MCF 10A (cell line): ENCODE data around the gene PDXDC1. TPM values are rescaled to one million over a fixed set of nuclear protein-coding genes. Genes with fewer than 3 reads are reported as not detected.
"Not testable (repeated sequence)": the region's sequence is repeated elsewhere in the genome, so short reads cannot be mapped to it uniquely, and the experiment has no call there.

ENCODE experiments used
- BruUV-seq: library from RNA; stranded (reverse); fragments of 400-500 nt; replicated peaks from 2 replicates; lab custom pipeline; 2021; lab: Mats Ljungman, UMichigan
- CTCF ChIA-PET: fragments of 300-600 bp; sonication (Branson Sonifier 250); formaldehyde crosslinking; extraction: SDS; loops from one replicate; lab custom pipeline; 2021; ENCODE audit warnings: antibody characterized with exemption, inconsistent platforms; lab: Yijun Ruan, JAX
- POLR2A ChIA-PET: fragments of 300-600, 350-650 bp; sonication (Branson Sonifier 250); formaldehyde crosslinking; extraction: SDS; loops from one replicate; lab custom pipeline; 2020; ENCODE audit warnings: antibody characterized with exemption, inconsistent platforms; lab: Yijun Ruan, JAX
- DNase-seq: peaks from one replicate; pipeline ENCODE4 v3.0.0-alpha.2; 2018; ENCODE audit not compliant: unreplicated experiment
- H3K27ac Mint-ChIP-seq: one replicate; pipeline ENCODE4 v1.8.0; 2022; ENCODE audit warnings: mild to moderate bottlenecking, low read depth, mixed read lengths; ENCODE audit not compliant: unreplicated experiment
- H3K27me3 Mint-ChIP-seq: one replicate; pipeline ENCODE4 v1.8.0; 2022; ENCODE audit warnings: mixed read lengths; ENCODE audit not compliant: insufficient read depth, unreplicated experiment
- H3K36me3 Mint-ChIP-seq: one replicate; pipeline ENCODE4 v1.8.0; 2022; ENCODE audit warnings: mild to moderate bottlenecking, moderate library complexity, mixed read lengths; ENCODE audit not compliant: insufficient read depth, unreplicated experiment
- H3K4me1 Mint-ChIP-seq: one replicate; pipeline ENCODE4 v1.8.0; 2022; ENCODE audit warnings: mixed read lengths; ENCODE audit not compliant: insufficient read depth, unreplicated experiment
- H3K4me3 Mint-ChIP-seq: one replicate; pipeline ENCODE4 v1.8.0; 2022; ENCODE audit warnings: mild to moderate bottlenecking, moderate library complexity, mixed read lengths; ENCODE audit not compliant: unreplicated experiment
- H3K9me3 Mint-ChIP-seq: one replicate; pipeline ENCODE4 v1.8.0; 2022; ENCODE audit warnings: mixed read lengths; ENCODE audit not compliant: unreplicated experiment
- intact Hi-C: fragments of 100-400 bp; cut with micrococcal nuclease; formaldehyde crosslinking; loops from 2 replicates; pipeline ENCODE4 v1.14.1; 2022
- total RNA-seq: library from RNA; stranded (reverse); gene quantifications from 2 replicates; pipeline ENCODE4 v1.2.3, GENCODE V29; 2022
- TF ChIP-seq, protein P1 (sequence below): fragments of 200-600 bp; IDR thresholded peaks from one replicate; pipeline ENCODE4 v1.8.0; 2022; ENCODE audit warnings: antibody characterized with exemption, mild to moderate bottlenecking; ENCODE audit not compliant: unreplicated experiment

The PDXDC1 gene
- total RNA-seq, 1 experiment from 2014 or later: 70.7 TPM

- CTCF ChIA-PET: interaction anchor here (1.2 to 3.2 kb wide), 2 partner anchors 10 to 31 kb away, joined by 4 to 24 read pairs; no protein-coding TSS in a partner anchor
- intact Hi-C loops, DNase-seq, POLR2A ChIA-PET, H3K27ac Mint-ChIP-seq, H3K27me3 Mint-ChIP-seq, H3K9me3 Mint-ChIP-seq, H3K4me3 Mint-ChIP-seq, BruUV-seq, H3K4me1 Mint-ChIP-seq: not testable (repeated sequence)
- H3K36me3 Mint-ChIP-seq: peaks cover 75% of the 10 kb centered on the region
These were observed 96.2 kb downstream of the PDXDC1 start for GRCh38 chr16:15071013-15071412.

DNA sequence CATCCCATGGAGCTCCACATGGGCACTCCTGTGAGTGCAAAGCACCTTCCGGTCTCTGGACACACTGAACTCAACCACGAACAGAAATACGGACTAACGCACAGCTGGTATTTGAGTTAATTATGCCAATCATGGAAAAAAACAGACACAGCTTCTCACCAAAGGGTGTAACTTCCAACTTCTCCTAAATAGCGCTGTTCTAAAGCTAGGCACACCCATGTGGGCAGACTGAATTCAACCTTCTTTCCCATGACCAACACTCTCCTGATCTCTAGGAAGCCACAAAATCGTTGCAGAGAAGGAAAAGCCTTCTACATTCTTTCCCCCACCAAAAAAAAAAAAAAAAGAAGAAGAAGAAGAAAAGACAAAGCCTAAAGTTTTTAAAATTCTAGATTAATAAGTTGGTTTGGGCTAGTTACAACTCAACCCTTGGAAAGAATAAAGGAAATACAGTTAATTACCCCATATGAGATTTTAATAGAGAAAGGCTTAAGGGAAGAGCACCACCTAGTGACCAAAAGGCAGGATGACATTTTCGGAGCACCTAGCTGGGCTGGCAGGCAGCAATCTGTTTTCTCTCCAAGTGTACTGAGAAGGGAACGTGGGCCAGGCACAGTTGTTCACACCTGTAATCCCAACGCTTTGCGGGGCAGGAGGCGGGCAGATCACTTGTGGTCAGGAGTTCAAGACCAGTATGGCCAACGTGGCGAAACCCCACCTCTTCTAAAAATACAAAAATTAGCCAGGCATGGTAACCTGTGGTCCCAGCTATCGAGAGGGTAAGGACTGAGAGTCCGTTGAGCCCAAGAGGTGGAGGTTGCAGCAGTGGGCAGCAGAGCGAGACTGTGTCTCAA is 97.3 kb downstream of the PDXDC1 start:
- POLR2A ChIA-PET: interaction anchor here (0.6 kb wide), 1 partner anchor 422 kb away, joined by 4 read pairs; no protein-coding TSS in a partner anchor
- H3K27me3 Mint-ChIP-seq, intact Hi-C loops, H3K4me3 Mint-ChIP-seq, H3K4me1 Mint-ChIP-seq, BruUV-seq, H3K9me3 Mint-ChIP-seq, DNase-seq: not testable (repeated sequence)
- H3K36me3 Mint-ChIP-seq: peaks cover 76% of the 10 kb centered on the region
- H3K27ac Mint-ChIP-seq: peak overlapping the region; percentile 75
- TF ChIP-seq, protein P1, sequence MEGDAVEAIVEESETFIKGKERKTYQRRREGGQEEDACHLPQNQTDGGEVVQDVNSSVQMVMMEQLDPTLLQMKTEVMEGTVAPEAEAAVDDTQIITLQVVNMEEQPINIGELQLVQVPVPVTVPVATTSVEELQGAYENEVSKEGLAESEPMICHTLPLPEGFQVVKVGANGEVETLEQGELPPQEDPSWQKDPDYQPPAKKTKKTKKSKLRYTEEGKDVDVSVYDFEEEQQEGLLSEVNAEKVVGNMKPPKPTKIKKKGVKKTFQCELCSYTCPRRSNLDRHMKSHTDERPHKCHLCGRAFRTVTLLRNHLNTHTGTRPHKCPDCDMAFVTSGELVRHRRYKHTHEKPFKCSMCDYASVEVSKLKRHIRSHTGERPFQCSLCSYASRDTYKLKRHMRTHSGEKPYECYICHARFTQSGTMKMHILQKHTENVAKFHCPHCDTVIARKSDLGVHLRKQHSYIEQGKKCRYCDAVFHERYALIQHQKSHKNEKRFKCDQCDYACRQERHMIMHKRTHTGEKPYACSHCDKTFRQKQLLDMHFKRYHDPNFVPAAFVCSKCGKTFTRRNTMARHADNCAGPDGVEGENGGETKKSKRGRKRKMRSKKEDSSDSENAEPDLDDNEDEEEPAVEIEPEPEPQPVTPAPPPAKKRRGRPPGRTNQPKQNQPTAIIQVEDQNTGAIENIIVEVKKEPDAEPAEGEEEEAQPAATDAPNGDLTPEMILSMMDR: peak; percentile 11
- CTCF ChIA-PET: interaction anchor here (0.6 to 3.2 kb wide), 7 partner anchors 11 to 570 kb away, joined by 3 to 24 read pairs (median 5); no protein-coding TSS in a partner anchor

DNA sequence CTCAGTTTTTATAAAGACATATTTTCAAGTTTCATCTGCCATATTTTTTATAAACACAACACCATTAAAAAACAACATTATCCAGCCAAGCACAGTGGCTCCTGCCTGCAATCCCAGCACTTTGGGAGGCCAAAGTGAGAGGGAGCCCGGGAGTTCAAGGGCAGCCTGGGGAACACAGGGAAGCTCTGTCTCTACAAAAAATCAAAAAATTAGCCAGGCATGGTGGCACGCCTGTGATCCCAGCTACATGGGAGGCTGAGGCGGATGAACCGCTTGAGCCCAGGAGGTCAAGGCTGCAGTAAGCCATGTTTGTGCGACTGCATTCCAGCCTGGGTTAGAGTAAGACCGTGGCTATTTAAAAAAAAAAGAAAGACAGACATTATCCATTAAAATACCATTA is 98.3 kb downstream of the PDXDC1 start:
- CTCF ChIA-PET: interaction anchor here (0.7 to 3.2 kb wide), 7 partner anchors 10 to 600 kb away, joined by 3 to 24 read pairs (median 3); no protein-coding TSS in a partner anchor
- DNase-seq: no peak
- Mint-ChIP-seq H3K9me3 (no peaks in the 10 kb centered on the region), H3K4me1 (peaks cover 6% of the 10 kb centered on the region), H3K4me3 (no peak overlapping the region), H3K27ac (no peak overlapping the region), H3K27me3 (no peaks in the 10 kb centered on the region), H3K36me3 (peaks cover 76% of the 10 kb centered on the region)
- TF ChIP-seq, protein P1: no peak
- POLR2A ChIA-PET: interaction anchor here (0.6 kb wide), 1 partner anchor 410 kb away, joined by 3 read pairs; no protein-coding TSS in a partner anchor
- intact Hi-C loops: no loop called here
- no TSS peak for BruUV-seq

GRCh38 chr16:15076161-15076560 is 101.3 kb downstream of the PDXDC1 start:
- H3K9me3 Mint-ChIP-seq, H3K4me3 Mint-ChIP-seq, H3K27me3 Mint-ChIP-seq, DNase-seq, intact Hi-C loops, BruUV-seq: not testable (repeated sequence)
- peak overlapping the region; percentile 86 for H3K27ac Mint-ChIP-seq
- CTCF ChIA-PET: interaction anchor here (0.7 kb wide), 1 partner anchor 143 kb away, joined by 3 read pairs; no protein-coding TSS in a partner anchor
- POLR2A ChIA-PET: interaction anchor here (0.5 kb wide), 1 partner anchor 88 kb away, joined by 3 read pairs; no protein-coding TSS in a partner anchor
- peaks cover 89% of the 10 kb centered on the region for H3K36me3 Mint-ChIP-seq
- peaks cover 12% of the 10 kb centered on the region for H3K4me1 Mint-ChIP-seq

DNA sequence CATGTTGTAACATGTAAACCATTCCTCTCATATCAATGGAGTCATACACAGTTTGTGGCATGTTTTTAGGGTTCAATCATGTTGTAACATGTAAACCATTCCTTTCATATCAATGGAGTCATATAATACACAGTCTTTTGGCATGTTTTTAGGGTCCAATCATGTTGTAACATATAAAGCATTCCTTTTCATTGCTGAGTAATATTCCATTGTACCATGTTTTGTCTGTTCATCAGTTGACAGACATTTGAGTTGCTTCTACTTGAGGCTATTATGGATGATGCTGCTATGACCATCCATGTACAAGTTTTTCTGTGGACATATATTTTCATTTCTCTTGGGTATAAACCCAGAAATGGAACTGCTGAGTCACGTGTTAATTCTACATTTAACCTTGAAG is 106.1 kb downstream of the PDXDC1 start:
- intact Hi-C loops, DNase-seq, H3K27me3 Mint-ChIP-seq, H3K27ac Mint-ChIP-seq, H3K9me3 Mint-ChIP-seq, POLR2A ChIA-PET, H3K4me3 Mint-ChIP-seq, BruUV-seq, CTCF ChIA-PET: not testable (repeated sequence)
- H3K36me3 Mint-ChIP-seq: peaks cover 95% of the 10 kb centered on the region
- peaks cover 12% of the 10 kb centered on the region for H3K4me1 Mint-ChIP-seq

GRCh38 chr16:15082788-15083187 is 108.0 kb downstream of the PDXDC1 start:
- H3K27ac Mint-ChIP-seq, H3K27me3 Mint-ChIP-seq, H3K4me3 Mint-ChIP-seq, H3K4me1 Mint-ChIP-seq, DNase-seq, BruUV-seq, H3K9me3 Mint-ChIP-seq, intact Hi-C loops: not testable (repeated sequence)
- peaks cover 84% of the 10 kb centered on the region for H3K36me3 Mint-ChIP-seq
- ChIA-PET POLR2A (interaction anchor here (0.6 kb wide), 1 partner anchor 22 kb away, joined by 4 read pairs; no protein-coding TSS in a partner anchor), CTCF (interaction anchor here (0.6 kb wide), 1 partner anchor 10 kb away, joined by 3 read pairs; no protein-coding TSS in a partner anchor)
